Rectal smooth muscle tissue (tissue), 1 donor: ENCODE measurements around the gene WWOX.
"Not testable (repeated sequence)": the region's sequence is repeated elsewhere in the genome, so short reads cannot be mapped to it uniquely, and the experiment has no call there.

Source experiments
- H3K27ac ChIP-seq: one replicate; pipeline ENCODE4 v1.7.0; 2013; ENCODE audit warnings: low read depth, low read length, inconsistent platforms
- H3K27me3 ChIP-seq: one replicate; pipeline ENCODE4 v1.7.0; 2013; ENCODE audit warnings: low read length; ENCODE audit not compliant: control insufficient read depth, insufficient read depth
- H3K36me3 ChIP-seq: one replicate; pipeline ENCODE4 v1.7.0; 2013; ENCODE audit warnings: low read length; ENCODE audit not compliant: control insufficient read depth, insufficient read depth
- H3K4me1 ChIP-seq: one replicate; pipeline ENCODE4 v1.7.0; 2013; ENCODE audit warnings: low read length; ENCODE audit not compliant: control insufficient read depth, insufficient read depth
- H3K4me3 ChIP-seq: one replicate; pipeline ENCODE4 v1.7.0; 2013; ENCODE audit warnings: low read length
- H3K9ac ChIP-seq: one replicate; pipeline ENCODE4 v1.7.0; 2013; ENCODE audit warnings: low read length

WWOX gene

DNA sequence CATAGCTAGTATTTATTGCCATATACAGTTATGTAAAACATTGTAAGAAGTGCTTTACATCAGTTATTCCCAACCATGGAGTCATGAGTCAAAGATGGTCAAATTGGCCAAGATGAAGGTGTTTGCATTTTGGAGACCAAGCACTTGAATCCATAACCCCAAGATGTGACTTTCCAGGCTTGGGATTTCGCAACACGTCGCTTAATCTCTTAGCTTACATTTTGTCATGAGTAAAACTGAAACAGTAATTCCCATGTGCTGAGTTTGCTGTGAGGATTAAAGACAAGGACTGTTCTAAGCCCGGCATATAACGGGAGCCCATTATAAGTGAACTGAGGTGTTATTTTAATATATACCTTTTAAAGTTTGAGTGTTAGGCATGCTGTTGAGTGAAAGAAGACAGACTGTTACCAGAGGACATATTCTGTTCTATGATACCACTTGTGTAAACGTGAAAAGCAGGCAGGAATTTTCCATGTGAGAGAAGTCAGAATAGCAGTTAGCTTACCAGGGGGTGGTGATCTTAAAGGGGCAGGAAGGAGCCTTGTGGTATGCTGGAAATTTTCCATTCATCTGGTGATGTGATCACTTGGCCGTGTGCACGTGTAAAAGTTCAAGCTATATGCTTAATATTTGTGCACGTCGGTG is 484.9 kb downstream of the WWOX start:
- no peaks in the 10 kb centered on the region for H3K4me1 ChIP-seq
- no peaks in the 10 kb centered on the region for H3K36me3 ChIP-seq
- no peak overlapping the region for H3K9ac ChIP-seq
- H3K4me3 ChIP-seq = no peak overlapping the region
- no peak overlapping the region for H3K27ac ChIP-seq
- H3K27me3 ChIP-seq = no peaks in the 10 kb centered on the region

DNA sequence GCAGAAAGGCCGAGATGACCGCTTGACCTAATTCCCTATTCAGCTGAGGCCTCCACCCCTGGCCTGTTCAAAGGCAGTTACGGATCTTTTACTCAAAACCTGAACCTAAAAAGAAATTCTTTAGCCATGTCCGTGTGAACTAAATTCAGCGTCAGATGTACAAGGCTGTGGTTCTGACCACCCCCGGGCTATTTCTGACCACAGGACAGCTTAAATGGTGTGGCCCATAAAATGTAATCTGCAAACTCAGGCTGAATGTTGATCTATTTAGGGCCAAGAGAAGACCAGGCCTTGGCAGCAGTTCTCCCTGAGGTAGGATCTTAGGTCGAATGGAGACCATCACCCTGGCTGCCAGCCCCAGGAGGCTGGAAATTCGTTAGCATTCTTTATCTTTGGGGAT is 485.5 kb downstream of the WWOX start:
- H3K27me3 ChIP-seq = no peaks in the 10 kb centered on the region
- H3K36me3 ChIP-seq = no peaks in the 10 kb centered on the region
- no peaks in the 10 kb centered on the region for H3K4me1 ChIP-seq
- H3K4me3 ChIP-seq = no peak overlapping the region
- no peak overlapping the region for H3K9ac ChIP-seq
- H3K27ac ChIP-seq = no peak overlapping the region

DNA sequence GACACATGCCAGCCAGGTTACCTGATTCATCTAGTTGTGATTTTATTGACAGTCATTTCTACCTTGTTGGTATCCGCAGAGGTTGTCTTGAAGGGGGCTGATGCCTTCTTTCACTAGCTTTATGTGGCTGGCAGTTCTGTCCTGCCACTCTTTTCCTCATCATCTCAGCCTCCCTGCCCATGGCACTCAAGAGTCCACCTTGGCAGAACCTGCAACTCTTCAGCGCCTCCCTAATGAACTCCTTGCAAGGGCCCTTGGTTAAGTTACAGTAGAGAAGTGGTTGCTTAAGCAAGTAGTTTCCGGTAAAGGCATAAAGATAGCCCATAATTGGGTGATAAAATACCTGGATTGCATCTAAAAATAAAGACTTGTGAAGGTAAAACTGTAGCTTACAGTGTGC is 489.9 kb downstream of the WWOX start:
- Histone ChIP-seq H3K4me3 (no peak overlapping the region), H3K27ac (no peak overlapping the region), H3K27me3 (no peaks in the 10 kb centered on the region), H3K36me3 (no peaks in the 10 kb centered on the region), H3K4me1 (no peaks in the 10 kb centered on the region), H3K9ac (no peak overlapping the region)

DNA sequence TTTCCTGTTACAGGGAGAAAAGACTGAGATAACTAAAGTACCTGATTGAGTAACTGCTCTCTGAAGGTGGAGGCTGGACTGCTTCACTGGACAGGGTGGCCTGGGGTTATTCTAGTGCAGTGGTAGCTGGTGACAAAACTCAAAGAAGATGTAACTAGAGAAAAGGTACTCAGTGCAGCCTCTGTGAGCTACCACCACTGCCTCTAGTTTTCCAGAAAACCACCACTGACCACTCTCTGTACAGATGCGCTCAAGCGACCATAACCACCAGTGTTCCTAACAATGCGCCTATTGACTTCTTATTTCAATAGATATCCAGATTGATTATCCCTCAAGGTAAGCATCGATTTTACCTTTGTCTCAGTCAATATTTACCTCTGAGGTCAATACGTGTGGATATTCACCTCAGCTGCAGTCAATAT is 492.2 kb downstream of the WWOX start:
- H3K4me3 ChIP-seq = no peak overlapping the region
- no peak overlapping the region for H3K9ac ChIP-seq
- H3K4me1 ChIP-seq = no peaks in the 10 kb centered on the region
- H3K36me3 ChIP-seq = no peaks in the 10 kb centered on the region
- H3K27me3 ChIP-seq = no peaks in the 10 kb centered on the region
- H3K27ac ChIP-seq = no peak overlapping the region

DNA sequence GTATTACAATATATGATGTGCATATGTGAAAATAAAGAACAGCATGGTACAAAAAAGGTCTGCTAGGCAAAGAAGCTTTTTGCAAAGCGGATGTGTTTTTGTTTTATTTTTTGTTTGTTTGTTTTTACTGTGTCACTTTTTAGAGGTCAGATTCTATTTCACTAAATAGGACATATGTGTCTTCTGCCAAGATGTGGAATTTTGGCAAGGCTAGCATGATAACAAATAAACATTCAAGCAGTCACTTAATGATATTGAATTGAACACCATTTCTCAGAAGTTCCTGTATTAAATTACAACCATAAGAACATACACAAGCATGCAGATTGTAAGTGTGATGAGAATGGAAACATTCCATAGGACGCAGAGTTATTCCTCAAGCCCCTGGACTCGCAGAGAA is 492.7 kb downstream of the WWOX start:
- Histone ChIP-seq H3K4me3 (no peak overlapping the region), H3K9ac (no peak overlapping the region), H3K27me3 (no peaks in the 10 kb centered on the region), H3K4me1 (no peaks in the 10 kb centered on the region), H3K36me3 (no peaks in the 10 kb centered on the region), H3K27ac (no peak overlapping the region)

DNA sequence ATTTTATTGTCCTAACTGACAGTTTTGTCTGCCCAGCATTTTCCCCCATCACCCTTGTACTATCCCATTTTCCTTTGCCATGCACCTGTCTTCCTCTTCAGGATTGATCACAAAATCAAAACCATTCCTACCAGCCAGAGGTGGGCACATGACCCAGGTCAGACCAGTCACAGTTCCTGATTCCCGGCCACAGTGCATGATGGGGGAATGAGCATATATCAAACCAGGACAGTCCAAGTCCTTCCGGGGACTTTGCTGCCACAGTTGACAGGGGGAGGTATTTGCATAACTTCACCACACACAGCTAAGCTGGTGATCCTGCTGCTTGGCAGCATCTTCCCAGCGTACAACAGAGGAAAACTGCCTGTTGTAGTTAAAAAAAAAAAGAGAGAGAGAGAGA is 493.9 kb downstream of the WWOX start:
- Histone ChIP-seq H3K27me3 (no peaks in the 10 kb centered on the region), H3K27ac (no peak overlapping the region), H3K36me3 (no peaks in the 10 kb centered on the region), H3K4me1 (no peaks in the 10 kb centered on the region), H3K4me3 (no peak overlapping the region), H3K9ac (no peak overlapping the region)

DNA sequence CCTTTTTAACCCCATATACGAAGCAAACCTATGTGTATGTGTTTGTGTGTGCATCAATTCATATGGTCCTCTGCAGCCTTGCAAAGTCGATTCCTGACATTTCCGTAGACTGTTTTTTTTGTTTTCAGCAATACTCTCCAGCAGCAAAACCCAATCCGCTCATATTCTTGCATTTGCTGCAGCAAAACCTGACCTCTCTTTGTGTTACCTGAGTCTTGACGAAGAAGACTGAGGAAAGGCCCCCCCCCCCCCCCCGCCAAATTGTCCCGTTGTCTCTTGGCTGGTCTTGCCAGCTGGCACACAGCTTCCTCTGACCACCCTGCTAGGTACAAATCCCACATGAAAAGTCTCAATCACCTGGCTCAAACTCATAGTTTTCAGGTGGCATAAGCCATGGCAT is 494.7 kb downstream of the WWOX start:
- Histone ChIP-seq H3K27ac (no peak overlapping the region), H3K4me1 (no peaks in the 10 kb centered on the region), H3K9ac (no peak overlapping the region), H3K36me3 (no peaks in the 10 kb centered on the region), H3K4me3 (no peak overlapping the region), H3K27me3 (no peaks in the 10 kb centered on the region)

DNA sequence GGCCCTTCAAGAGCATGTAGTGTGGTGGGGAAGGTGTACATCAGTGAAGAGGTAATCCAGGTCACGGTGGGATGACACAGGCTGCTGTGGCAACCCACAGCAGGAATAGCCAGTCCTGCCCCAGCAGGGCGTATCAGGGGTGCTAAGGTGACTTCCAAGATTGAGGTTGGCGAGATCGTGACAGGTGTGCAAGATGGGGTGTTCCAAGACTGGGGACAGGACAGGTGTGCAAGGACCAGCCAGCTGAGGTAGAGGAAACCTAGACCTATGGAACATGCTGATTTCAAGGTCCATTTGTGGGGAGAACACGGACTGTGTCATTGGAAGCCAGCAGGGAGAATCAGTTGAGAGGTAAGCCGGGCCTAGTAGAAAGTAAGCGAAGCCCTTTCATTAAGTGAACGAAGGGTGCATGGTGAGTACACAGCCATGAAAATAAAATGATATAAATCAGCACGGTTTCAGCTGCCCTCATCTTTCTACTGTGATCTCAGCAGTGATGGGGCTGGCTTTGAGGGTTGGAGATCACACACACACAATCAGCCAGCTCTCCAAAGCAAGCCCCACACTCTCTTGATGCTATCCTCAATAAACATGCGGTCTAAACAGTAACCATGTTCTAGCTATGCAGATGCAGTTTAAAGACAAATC is 497.0 kb downstream of the WWOX start:
- no peak overlapping the region for H3K9ac ChIP-seq
- H3K4me3 ChIP-seq = no peak overlapping the region
- no peaks in the 10 kb centered on the region for H3K4me1 ChIP-seq
- H3K27me3 ChIP-seq = no peaks in the 10 kb centered on the region
- H3K27ac ChIP-seq = no peak overlapping the region
- no peaks in the 10 kb centered on the region for H3K36me3 ChIP-seq

DNA sequence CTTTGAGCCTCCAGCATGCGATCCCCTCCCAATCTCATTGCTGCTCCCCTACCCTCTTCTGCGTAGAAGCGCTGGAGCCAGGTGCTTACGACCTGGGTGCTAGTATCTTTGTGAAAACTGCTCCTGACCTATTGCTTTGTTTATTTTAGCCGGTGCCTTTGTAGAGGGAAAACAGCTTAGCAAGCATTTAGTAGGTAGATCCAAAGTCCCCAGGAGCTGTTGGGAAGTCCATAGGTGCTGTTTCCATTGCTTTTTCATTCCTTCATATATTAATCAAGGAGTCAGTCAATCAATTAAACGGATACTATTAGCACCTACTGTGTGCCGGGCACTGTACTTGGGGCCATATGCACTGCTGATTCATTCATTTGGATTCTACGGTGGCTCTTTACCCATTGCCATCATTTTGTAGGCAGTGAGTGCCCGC is 497.6 kb downstream of the WWOX start:
- Histone ChIP-seq H3K36me3 (no peaks in the 10 kb centered on the region), H3K27ac (no peak overlapping the region), H3K4me3 (no peak overlapping the region), H3K9ac (no peak overlapping the region), H3K4me1 (no peaks in the 10 kb centered on the region), H3K27me3 (no peaks in the 10 kb centered on the region)

DNA sequence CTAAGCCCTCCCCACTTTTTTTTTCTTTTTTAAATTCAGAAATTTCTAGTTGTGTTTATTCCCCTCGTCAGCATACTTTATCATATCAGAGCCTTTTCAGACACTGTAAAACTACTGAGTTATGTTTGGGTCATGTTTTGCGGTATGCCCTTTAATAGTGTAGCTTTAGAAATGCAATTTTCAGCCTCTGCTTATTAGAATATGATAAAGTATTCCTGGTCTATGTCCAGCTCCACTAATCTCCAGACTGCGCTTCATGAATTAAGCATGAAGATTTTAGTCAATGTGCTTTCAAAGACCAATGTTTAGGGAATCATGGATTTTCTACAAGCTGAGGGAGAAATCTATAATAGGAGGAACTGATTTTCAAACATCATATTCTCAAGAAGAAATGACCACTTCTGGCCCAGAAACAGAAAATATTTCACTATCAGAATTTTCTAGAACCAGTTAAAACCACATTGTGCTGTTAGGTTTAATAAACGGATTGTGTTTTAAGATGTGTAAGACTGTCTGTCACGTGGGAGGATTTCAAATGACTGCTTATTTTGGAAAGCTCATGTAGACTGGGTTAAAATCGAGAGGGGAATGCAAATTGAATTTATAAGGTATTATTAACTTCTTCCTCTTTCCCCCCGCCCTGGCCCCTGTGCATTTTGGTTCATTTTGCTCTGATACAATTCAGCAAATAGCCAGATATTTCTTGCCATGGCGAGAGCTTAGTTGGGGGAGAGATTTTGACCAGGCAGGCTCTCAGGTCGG is 498.5 kb downstream of the WWOX start:
- Histone ChIP-seq H3K36me3 (no peaks in the 10 kb centered on the region), H3K27ac (no peak overlapping the region), H3K27me3 (no peaks in the 10 kb centered on the region), H3K4me1 (no peaks in the 10 kb centered on the region), H3K4me3 (no peak overlapping the region), H3K9ac (no peak overlapping the region)

DNA sequence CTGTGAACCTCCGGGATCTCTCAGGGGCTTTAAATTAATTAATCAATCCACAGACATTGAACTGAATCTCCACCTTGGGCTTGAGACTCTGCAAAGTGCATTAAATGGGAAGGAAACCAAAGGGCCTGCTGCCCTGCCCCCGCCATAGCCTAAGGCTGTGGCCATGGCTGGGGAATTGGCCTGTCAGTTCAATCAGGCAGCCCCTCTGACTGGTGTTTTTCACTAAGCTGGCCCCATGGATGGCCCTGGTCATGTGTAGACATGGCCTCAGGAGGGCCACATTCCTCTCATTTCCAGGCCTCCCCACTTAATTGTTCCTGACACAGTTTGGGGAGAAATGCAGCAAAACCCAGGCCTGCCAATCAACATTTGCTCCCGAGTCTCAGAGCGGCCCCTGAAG is 499.8 kb downstream of the WWOX start:
- no peaks in the 10 kb centered on the region for H3K27me3 ChIP-seq
- no peak overlapping the region for H3K9ac ChIP-seq
- no peaks in the 10 kb centered on the region for H3K36me3 ChIP-seq
- no peak overlapping the region for H3K27ac ChIP-seq
- H3K4me3 ChIP-seq = no peak overlapping the region
- H3K4me1 ChIP-seq = no peaks in the 10 kb centered on the region

DNA sequence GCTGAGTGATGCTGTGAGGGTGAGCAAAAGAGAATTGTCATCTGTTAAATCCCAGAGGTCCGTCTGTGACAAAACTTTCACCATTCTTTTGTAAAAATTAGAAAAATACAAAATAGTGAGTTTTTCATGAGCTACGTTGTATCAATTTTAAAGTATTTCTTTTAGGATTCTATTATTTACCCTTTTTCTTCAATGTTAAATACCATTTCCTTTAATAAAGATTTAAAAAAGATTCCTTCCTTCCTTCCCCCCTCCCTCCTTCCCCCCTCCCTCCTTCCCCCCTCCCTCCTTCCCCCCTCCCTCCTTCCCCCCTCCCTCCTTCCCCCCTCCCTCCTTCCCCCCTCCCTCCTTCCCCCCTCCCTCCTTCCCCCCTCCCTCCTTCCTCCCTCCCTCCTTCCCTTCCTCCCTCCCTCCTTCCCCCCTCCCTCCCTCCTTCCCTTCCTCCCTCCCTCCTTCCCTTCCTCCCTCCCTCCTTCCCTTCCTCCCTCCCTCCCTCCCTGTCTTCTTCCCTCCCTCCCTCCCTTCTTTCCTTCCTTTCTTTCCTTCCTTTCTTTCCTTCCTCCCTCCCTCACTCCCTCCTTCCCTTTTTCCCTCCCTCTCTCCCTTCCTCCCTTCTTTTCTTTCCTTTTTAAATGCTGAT is 505.1 kb downstream of the WWOX start:
- not testable (repeated sequence) for H3K9ac ChIP-seq, H3K27me3 ChIP-seq, H3K4me3 ChIP-seq, H3K27ac ChIP-seq, H3K36me3 ChIP-seq
- H3K4me1 ChIP-seq = peaks cover 12% of the 10 kb centered on the region
